Right cardiac atrium (tissue), 5 donors: ENCODE results near the gene PARD6G. TPM values are rescaled to one million over a fixed set of nuclear protein-coding genes. Genes with fewer than 3 reads are reported as not detected.
A peak's percentile ranks its signal among the peaks of the same experiment; 100 is the strongest.

Source experiments
- ATAC-seq, 2 donors: fragments of 200-7000 bp; cut with Tn5 transposase; one replicate each; pipeline versions ENCODE4 v1.8.0 to v1.9.1; 2020; ENCODE audit warnings: moderate library complexity in 2 of 2, mild to moderate bottlenecking in 1 of 2
- DNase-seq, 3 donors: peaks; one replicate each; pipeline ENCODE4 v3.0.0-alpha.2; 2020
- H3K27ac ChIP-seq: one replicate; pipeline ENCODE4 v1.5.1; 2013; ENCODE audit warnings: mild to moderate bottlenecking, low read length, control low read depth, moderate library complexity
- H3K27me3 ChIP-seq: one replicate; pipeline ENCODE4 v1.6.1; 2013; ENCODE audit not compliant: control insufficient read depth, insufficient read depth
- H3K4me1 ChIP-seq: one replicate; pipeline ENCODE4 v1.6.1; 2013; ENCODE audit warnings: low read length; ENCODE audit not compliant: control insufficient read depth, insufficient read depth
- H3K4me3 ChIP-seq: one replicate; pipeline ENCODE4 v1.5.1; 2013; ENCODE audit warnings: low read length, control low read depth
- H3K9me3 ChIP-seq: one replicate; pipeline ENCODE4 v1.6.1; 2013; ENCODE audit warnings: low read length; ENCODE audit not compliant: control insufficient read depth
- WGBS: extraction: QIAGEN DNeasy Blood & Tissue Kit; methylation state at CpG from one replicate; pipeline ENCODE4 v1.1.7; 2013; 5-methylcytosine and 5-hydroxymethylcytosine counted together
- intact Hi-C, 4 donors: fragments of 100-400 bp; cut with DNase I; formaldehyde crosslinking; loops; one replicate each; pipeline versions ENCODE4 v1.11.0 to v1.14.0; 2022 to 2023
- polyA plus RNA-seq: library from polyadenylated mRNA; stranded (reverse); fragments of 200-250 nt; gene quantifications from one replicate; pipeline ENCODE4 v1.2.3, GENCODE V29; 2013
- total RNA-seq, 4 donors: library from RNA; stranded (reverse); fragmentation: NEBNext Ultra II Directional; extraction: Animal tissue kit (Norgen Biotek cat#: 25700); gene quantifications; one replicate each; pipeline ENCODE4 v1.2.1, GENCODE V29; 2021
- donor health status: healthy with polysubstance abuse.
- donor health status: DM: no; HTN: yes; CAD: no.
- donor health status: DM: no; HTN: no; CAD: no.
- donor health status: DM: no; HTN: yes; CAD: no; lungs with severe emphysema.
- donor health status: DM: yes; HTN: yes; CAD: no.

Gene PARD6G
- total and polyA plus RNA-seq, 5 donors, result 2.5 to 5.0 (median 4.4) TPM

DNA sequence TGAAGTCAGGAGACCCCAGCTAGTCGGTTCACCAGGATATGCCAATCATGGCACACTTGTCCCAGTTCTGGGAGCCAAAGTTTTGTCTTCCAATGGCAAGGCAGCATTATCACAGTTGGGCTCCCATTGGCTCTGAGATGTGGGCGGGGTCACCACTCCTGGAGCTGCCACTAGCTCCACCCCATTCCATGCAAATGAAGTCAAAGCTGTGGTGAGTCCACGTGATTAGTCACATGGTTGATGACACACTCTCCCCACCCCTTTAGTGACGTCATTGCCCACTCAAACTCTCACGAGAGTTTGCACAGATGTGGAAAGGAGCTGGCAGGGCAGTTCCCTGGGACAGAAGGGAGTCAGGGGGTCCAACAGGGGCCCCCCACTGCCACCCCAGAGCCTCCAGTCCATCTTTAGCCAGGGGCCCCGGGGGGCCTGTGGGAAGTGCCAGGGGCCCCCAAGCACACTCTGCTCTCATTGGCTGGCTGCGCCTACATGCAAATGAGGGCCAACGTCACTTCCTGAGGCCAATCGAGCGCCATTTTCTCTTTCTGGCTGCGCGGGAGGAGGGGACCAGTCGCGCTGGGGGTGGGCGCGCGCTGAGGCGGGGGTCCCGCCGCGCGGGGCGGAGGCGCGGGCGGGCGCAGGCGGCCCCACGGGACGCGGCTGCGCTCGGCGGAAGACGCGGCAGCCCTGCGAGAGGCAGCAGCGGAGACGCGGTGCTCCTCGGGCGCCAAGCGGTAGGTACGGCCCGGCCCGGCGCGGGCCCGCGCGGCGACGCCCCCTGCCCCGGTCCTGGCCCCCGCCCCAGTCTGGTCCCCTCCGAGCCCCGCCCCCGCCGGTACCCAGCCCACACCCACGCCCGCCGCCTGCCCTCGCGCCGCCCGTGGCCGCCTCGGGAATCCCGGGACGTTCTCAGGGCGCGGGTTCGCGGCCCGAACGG is 138.3 kb downstream of the PARD6G start, which contains the start of gene ADNP2:
ADNP2 (plus strand) TSS at position 524 of the 937 bp plus-strand sequence. CDS start 8,281 bp downstream, outside the sequence.
- DNase-seq (peak; percentile 86 to 91 (median 89)), ATAC-seq (peak; percentile 91 to 96)
- Histone ChIP-seq H3K9me3 (no peaks in the 10 kb centered on the region), H3K4me1 (peaks cover 4% of the 10 kb centered on the region), H3K27me3 (no peaks in the 10 kb centered on the region), H3K4me3 (peak within 1 kb of the TSS; percentile 99), H3K27ac (peak within 1 kb of the TSS; percentile 87)
- WGBS, result 2% methylated on average over 74 of the region's 76 CpGs
- intact Hi-C loops, result no loop called here

DNA sequence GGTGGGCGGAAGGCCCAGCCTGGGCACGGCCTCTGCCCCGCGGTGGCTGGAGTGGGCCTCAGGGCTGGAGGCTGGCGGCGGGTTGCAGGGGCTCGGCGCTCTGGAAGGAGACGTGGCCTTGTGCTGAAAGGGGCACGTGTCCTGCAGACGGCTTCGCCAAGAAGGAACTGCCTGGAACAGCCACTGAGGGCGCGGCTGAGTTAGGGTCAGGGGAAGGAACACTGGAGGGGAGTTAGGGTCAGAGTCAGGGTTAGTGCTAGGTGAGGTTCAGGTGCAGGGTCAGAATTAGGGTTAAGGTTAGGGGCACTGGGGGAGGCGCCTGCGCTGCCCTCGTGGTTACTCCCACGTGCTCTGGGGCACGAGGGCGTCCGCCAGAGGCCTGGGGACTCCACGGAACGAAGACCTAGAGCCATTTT is 139.2 kb downstream of the PARD6G start:
- Histone ChIP-seq H3K27me3 (no peaks in the 10 kb centered on the region), H3K4me3 (no peak overlapping the region), H3K27ac (no peak overlapping the region), H3K4me1 (peaks cover 4% of the 10 kb centered on the region), H3K9me3 (no peaks in the 10 kb centered on the region)
- intact Hi-C loops, result no loop called here
- 90% methylated on average over 23 of the region's 23 CpGs for WGBS
- peak; percentile 29 to 62 (median 60) for DNase-seq
- ATAC-seq, result peak in 1 of 2 donors; percentile 7

DNA sequence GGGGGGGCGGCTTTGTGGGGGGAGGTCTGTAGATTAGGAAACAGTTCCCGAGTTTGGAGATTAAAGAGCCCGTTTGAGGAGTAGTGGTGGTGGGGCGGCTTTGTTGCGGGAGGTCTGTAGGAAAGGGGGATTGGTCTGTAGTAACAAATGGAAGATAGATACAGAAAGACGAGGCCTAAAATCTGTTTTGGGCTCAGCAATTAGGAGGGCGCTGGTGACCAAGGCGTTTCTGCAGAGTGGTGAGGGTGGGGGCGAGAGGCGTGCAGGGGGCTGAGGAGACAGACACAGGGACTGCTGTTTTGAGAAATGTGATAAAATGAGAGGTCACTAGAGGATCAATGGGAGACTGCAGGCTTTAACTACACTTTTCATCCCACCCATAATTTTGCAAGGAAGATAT is 139.9 kb downstream of the PARD6G start:
- Histone ChIP-seq H3K27me3 (no peaks in the 10 kb centered on the region), H3K4me3 (no peak overlapping the region), H3K9me3 (no peaks in the 10 kb centered on the region), H3K4me1 (peaks cover 4% of the 10 kb centered on the region), H3K27ac (no peak overlapping the region)
- WGBS, result 55% methylated on average over 10 of the region's 10 CpGs
- DNase-seq (no peak), ATAC-seq (no peak)
- intact Hi-C loops, result no loop called here

Other genes with a start within 250 kb of the PARD6G start
- 10 to 100 TPM; 10.3 to 15.2 (median 12.8) TPM for gene RBFA, start 213.1 kb downstream of the PARD6G start, total RNA-seq
- 13.6 TPM for gene RBFA, start 213.1 kb downstream of the PARD6G start, polyA plus RNA-seq
- 10 to 100 TPM; 12.0 to 14.7 (median 12.9) TPM for gene ADNP2, start 138.3 kb downstream of the PARD6G start, total RNA-seq
- gene ADNP2, start 138.3 kb downstream of the PARD6G start, polyA plus RNA-seq, result 4.1 TPM